ENCODE measurements around the gene EIF2S1.
"Not testable (repeated sequence)": the region's sequence is repeated elsewhere in the genome, so short reads cannot be mapped to it uniquely, and the experiment has no call there.

Gene EIF2S1

DNA sequence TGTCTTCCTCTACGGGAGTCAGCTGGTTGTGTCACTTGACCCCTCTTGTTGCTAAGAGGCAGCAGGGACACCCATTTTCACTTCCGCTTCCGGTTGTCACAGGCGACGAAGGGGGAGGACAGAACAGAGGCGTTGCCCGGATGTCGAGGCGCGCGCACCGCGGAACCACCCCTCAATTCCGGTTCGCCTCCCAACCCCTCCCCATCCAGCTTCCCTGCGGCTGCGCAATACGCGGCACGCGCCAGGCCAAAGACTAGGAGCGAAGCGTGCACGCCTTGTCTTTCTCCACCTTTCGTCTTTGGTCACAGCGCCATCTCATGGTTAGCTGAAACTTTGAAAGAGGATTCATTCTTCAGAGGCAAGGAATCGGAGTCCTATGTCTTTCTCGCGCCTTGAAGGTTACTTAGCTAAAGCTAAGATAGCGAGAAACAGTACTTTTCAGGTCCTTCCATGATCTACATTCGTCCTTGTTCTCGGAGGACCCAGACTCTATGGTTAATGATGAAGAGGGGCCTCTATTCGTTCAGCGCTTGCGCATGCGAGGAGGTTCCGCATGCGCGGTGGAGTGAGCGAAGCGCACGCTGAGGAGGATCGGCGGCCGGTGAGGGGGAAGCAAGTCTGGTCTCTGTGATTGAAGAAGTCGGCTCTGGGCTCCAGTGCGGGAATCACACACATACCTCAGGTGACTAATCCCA lies at the start of gene EIF2S1, which contains the start of gene ATP6V1D:
Gene EIF2S1 (plus strand): TSS at position 554 of the 695 bp plus-strand sequence. CDS start 4,440 bp downstream, outside the sequence.
Gene ATP6V1D (minus strand): TSS at position 30 of the 695 bp plus-strand sequence. CDS start 106 bp downstream, outside the sequence.
- peak; percentile 98 to 99 for DNase-seq (ENCODE audit: low read depth in 2 of 2)

- no peak for DNase-seq (ENCODE audit: low read depth in 2 of 2)
Observed at GRCh38 chr14:67311868-67312267, 48.3 kb upstream of the EIF2S1 start.

DNA sequence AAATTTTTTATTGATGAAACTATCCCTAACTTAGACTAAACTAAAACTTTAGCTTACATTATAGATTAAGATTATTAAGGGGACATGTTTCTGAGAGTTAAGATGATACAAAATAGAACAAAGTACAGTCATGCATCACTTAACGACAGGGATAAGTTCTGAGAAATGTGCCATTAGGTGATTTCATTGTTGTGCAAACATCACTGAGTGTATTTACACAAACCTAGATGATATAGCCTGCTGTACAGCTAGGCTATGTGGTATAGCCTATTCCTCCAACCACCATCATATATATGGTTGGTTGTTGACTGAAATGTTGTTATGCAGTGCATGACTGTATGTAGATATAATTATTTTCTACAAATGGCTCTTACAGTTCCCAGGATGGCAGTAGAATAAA lies 47.0 kb upstream of the EIF2S1 start:
- DNase-seq (ENCODE audit: low read depth in 2 of 2) = no peak

GRCh38 chr14:67317822-67318221 lies 42.3 kb upstream of the EIF2S1 start:
- no peak for DNase-seq (ENCODE audit: low read depth in 2 of 2)

DNA sequence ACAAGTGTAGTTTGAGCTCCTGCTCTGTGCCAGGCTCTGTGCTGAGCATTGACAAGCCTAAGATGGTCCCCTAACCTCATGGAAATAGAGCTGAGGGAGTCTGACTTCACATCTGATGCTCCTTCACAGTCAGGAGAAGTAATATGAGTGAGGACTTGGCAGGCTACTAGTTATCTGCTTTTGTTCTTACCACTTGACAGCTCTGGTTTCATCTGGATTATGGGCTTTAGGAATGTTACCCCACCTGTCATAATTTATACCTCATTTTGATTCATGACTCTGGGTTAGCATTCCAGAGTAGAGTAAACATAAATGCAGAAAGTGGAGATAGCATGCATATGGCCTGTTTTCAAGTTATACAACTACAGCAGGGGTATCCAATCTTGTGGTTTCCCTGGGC lies 41.0 kb upstream of the EIF2S1 start:
- DNase-seq (ENCODE audit: low read depth in 2 of 2) = no peak

- DNase-seq (ENCODE audit: low read depth in 2 of 2) = not testable (repeated sequence)
Observed at GRCh38 chr14:67329666-67330065, 30.5 kb upstream of the EIF2S1 start.

- no peak for DNase-seq (ENCODE audit: low read depth in 2 of 2)
Observed at GRCh38 chr14:67331368-67332125, 28.6 kb upstream of the EIF2S1 start.

GRCh38 chr14:67332468-67332867 lies 27.7 kb upstream of the EIF2S1 start:
- DNase-seq (ENCODE audit: low read depth in 2 of 2) = no peak

DNA sequence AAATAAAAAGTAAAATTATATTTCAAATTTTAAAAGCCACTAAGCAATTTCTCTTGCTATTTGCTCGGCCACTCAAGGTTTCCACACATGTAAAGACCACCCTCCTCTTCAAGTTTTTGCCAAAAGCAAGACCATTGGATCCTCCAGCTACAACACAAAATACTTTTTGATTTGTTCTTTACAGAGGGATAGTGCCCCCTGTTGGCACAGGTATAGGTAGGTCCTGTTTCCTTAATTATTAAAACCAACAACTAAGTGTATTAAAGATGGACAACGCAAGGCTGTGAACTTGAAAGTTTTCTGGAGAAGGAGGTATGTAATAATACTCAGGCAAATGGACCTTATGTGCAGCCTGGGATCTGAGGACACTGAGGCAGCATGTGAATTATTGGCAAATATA lies 24.3 kb upstream of the EIF2S1 start:
- DNase-seq (ENCODE audit: low read depth in 2 of 2) = no peak

DNA sequence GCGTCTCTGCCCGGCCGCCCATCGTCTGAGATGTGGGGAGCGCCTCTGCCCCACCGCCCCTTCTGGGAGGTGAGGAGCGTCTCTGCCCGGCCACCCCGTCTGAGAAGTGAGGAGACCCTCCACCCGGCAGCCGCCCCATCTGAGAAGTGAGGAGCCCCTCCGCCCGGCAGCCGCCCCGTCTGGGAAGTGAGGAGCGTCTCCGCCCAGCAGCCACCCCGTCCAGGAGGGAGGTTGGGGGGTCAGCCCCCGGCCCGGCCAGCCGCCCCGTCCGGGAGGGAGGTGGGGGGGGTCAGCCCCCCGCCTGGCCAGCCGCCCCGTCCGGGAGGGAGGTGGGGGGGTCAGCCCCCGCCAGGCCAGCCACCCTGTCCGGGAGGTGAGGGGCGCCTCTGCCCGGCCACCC lies 18.9 kb upstream of the EIF2S1 start:
- DNase-seq (ENCODE audit: low read depth in 2 of 2) = not testable (repeated sequence)

DNA sequence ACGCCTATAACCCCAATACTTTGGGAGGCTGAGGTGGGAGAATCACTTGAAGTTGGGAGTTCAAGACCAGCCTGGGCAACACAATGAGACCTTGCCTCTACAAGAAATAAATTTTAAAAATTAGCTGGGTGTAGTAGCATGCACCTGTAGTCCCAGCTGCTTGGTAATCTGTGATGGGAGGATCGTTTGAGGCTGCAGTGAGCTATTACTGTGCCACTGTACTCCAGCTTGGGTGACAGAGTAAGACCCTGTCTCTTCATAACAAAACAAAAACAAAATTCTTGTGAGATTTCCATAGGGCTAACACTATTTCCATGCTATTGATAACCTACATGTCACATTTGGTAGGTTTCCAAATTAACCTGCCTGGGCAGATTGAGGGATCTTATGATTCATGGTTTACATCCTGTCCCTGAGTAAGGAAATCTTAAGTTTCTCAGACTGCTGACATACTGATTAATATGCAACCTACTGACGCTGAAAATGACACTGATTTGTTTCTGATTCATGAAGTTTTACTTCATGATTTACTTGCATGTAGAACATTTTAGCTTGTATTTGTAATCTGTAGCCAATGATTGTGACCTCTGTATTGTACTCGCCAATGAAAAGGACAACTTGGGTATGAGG lies 16.4 kb upstream of the EIF2S1 start:
- no peak for DNase-seq (ENCODE audit: low read depth in 2 of 2)

DNA sequence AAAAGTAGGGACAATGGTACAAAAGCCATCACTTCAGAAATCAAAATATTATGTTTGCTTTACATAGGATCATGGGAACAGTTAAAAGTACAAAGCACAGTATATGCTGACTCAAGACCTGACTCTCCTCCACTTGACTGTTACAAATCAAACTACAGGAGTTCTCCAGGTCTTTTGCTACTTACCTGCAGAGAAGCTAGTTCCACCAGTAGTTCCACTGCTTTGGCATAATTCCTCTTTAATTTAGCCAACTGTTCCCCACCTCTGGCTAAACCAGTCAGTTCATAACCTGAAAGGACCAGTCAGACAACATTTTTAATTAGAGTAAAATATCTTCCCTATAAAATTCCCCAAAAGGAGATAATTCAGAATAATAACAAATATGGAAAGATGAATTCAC lies 14.5 kb upstream of the EIF2S1 start:
- no peak for DNase-seq (ENCODE audit: low read depth in 2 of 2)

- no peak for DNase-seq (ENCODE audit: low read depth in 2 of 2)
Observed at GRCh38 chr14:67352055-67352454, 8.1 kb upstream of the EIF2S1 start.

DNA sequence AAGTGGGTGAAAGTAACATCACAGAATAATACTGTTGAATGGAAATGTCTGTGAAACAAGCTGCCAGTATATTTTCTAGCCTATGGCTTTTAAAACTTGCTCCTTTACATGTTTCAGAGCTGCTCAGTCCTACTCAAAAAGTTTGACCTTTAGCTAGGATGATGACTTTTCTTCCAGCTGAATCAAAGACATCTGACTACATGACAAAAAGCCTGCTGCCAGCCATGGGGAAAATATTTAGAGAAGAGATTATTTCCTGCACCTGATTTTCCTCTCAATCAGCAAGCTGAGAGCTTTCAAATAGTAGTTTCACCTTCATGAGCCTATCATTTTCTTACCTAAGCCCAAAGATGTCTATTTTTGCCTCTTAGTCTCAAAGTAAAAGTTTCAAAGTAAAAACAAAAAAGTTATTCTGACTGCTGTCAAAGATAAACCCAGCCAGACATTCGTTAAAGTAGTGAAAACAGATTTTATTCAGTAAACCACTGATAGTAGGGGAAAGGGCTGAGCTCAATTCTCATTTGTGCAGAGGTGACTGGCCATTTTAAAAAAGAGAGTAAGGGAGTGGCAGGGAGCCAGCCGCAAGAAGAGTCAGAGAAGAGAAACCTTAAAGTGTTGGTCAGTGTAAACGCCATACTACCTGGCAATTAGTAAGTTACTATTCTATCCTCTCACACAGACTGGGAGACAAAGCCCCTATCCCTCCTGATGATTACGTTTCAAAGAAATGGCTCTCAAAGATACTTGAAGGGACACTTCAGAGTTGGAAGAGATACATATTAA lies 2.8 kb upstream of the EIF2S1 start:
- no peak for DNase-seq (ENCODE audit: low read depth in 2 of 2)

DNA sequence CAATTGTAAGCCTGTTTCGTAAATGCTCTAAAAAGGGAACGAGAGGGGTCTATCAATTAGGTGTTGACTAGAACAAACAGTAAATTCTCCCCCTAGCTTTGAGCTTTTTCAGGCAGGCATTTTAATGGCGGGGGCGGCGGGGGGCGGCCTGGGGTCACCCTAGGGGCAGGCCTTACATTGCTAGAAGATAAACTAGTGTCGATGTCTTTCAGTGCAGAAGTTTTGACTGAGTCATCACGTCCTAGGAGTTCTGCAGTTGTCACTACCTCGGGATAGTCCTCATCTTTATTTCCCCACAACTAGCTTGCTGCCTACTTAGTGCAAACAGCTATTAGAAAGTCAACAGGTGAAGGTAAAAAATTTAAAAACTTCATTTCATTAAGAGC lies 2.2 kb upstream of the EIF2S1 start:
- DNase-seq (ENCODE audit: low read depth in 2 of 2) = no peak

- DNase-seq (ENCODE audit: low read depth in 2 of 2) = no peak
Observed at GRCh38 chr14:67358924-67359774, 979 bp upstream of the EIF2S1 start.

DNA sequence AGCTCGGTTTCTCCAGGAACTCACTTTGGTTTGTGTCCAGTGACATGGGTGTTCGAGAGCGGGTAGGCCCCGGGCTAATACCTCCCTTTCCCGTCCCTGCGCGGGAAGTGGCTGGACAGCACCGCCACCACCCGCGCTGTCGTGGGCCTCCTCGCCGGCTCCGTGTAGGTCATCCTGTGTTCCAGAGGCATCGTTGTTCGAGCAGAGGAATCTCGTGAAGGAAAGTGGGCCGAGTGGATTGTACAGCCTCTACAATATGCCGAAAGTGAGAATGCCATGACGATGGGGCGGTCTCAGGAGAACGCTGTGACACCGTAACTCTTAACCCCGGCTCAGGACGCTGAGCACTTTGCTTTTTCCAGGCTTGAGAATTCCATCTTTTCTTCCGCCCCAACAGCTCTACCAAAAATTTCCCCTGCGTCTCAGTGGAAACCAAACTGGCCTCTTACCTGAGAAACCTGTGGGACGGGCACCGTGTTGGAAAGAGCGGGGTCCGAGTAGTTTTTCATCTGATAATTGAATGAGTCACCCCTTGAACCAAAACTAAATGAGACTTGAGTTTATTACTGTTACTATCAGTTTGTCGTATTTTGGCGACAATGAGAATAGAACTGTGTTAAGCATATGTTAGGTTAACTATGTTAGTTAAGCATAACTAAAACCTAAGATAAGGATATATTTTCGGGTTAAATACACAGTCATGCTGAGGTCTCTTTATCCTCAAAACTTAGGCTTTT lies 510 bp downstream of the EIF2S1 start:
- DNase-seq (ENCODE audit: low read depth in 2 of 2) = no peak

GRCh38 chr14:67365476-67365875 lies 5.3 kb downstream of the EIF2S1 start:
- DNase-seq (ENCODE audit: low read depth in 2 of 2) = no peak

- no peak for DNase-seq (ENCODE audit: low read depth in 2 of 2)
Observed at GRCh38 chr14:67370830-67371229, 10.7 kb downstream of the EIF2S1 start.

Measured in stimulated activated CD4-positive, alpha-beta T cell treated with anti-CD3 and anti-CD28 coated beads, Interleukin-15, amount 100 ng/mL, for 48 hours (primary cell).